ENCODE measurements around the gene SLC26A5. TPM values are rescaled to one million over a fixed set of nuclear protein-coding genes. Genes with fewer than 3 reads are reported as not detected.

The SLC26A5 gene
- total and polyA plus RNA-seq, 2 of the 8 experiments (the other 6 are each of a cell fraction or from before 2014, with no cell fraction given) = 0.09 to 0.24 TPM

DNA sequence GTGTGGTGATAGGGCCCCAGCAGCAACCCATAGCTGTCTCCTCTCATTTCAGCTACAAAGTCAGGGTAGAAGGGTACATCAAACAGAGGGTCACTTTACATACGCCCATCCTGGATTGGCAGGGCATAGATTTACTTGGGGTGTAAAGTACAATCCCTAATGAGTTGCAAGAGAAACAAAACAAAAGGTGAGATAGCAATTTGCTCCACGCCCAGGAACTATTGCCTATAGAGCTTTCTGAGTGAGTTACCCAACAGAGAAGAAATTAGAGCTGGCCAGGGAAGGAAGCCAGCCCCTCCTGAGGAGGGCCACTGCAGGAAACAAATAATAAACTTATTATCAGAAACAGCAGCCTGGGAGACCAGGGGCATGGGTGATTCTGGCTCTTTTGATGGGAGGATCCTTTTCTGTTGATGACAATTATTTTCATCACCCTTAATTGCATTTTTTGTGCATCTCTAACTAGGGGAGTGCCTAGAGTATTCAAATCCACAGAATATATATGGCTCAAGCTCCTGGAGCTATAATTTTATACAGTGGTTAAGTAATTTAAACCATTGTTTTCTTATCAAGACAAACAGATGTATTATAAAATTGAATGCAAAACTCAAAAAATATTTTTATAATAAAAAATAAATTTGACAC, 47.4 kb downstream of the SLC26A5 start:
- no peaks in the 10 kb centered on the region for H3K4me1 ChIP-seq (replicated peaks in 1 of 4; ENCODE audit: control insufficient read depth in 3 of 4, insufficient read depth in 4 of 4, low read length in 3 of 4)
- no peaks in the 10 kb centered on the region for H3K36me3 ChIP-seq (ENCODE audit: control insufficient read depth in 2 of 4, insufficient read depth in 4 of 4, low read length in 3 of 4)
- no peak overlapping the region for H3K4me3 ChIP-seq (ENCODE audit: extremely low read depth in 1 of 4, insufficient read depth in 2 of 4, low read depth in 3 of 4, low read length in 4 of 4)
- no peak overlapping the region for H2BK120ac ChIP-seq (replicated peaks; ENCODE audit: low read depth, low read length)
- no peak overlapping the region for H4K5ac ChIP-seq (ENCODE audit: insufficient read length, low read depth, low read length)
- no peak overlapping the region for H2BK15ac ChIP-seq (ENCODE audit: low read length)
- no peak overlapping the region for H2AK5ac ChIP-seq (ENCODE audit: low read depth, low read length)
- no peaks in the 10 kb centered on the region for H3K9me3 ChIP-seq (ENCODE audit: insufficient read depth in 2 of 2, low read depth in 1 of 2, low read length in 1 of 2)
- no peak for DNase-seq (ENCODE audit: low read depth in 1 of 2, low spot score in 2 of 2)
- H4K8ac ChIP-seq (ENCODE audit: extremely low read depth, insufficient read depth, low read length) = no peak overlapping the region
- H3K23ac ChIP-seq (ENCODE audit: insufficient read length) = no peak overlapping the region
- H2BK20ac ChIP-seq (ENCODE audit: low read length) = no peak overlapping the region
- H2BK5ac ChIP-seq (ENCODE audit: low read depth, low read length) = no peak overlapping the region
- H3K4me2 ChIP-seq (ENCODE audit: insufficient read depth in 1 of 2, low read depth in 2 of 2, low read length in 2 of 2) = no peak overlapping the region
- H4K20me1 ChIP-seq (replicated peaks in 1 of 2; ENCODE audit: control insufficient read depth in 1 of 2, insufficient read depth in 2 of 2, low read length in 2 of 2) = no peaks in the 10 kb centered on the region
- H3K14ac ChIP-seq (ENCODE audit: insufficient read length) = no peak overlapping the region
- POLR2A ChIA-PET (ENCODE audit: partially characterized antibody) = no interaction called here
- no peak overlapping the region for H2BK12ac ChIP-seq (ENCODE audit: low read depth, low read length)
- no peak overlapping the region for H3K4ac ChIP-seq (replicated peaks; ENCODE audit: insufficient read length, low read depth, low read length)
- no peak overlapping the region for H3K18ac ChIP-seq (ENCODE audit: extremely low read depth, low read length)
- H4K91ac ChIP-seq (replicated peaks; ENCODE audit: insufficient read length, low read length) = no peak overlapping the region
- FAIRE-seq = no peak
- no peaks in the 10 kb centered on the region for H3K27me3 ChIP-seq (replicated peaks in 1 of 4; ENCODE audit: control insufficient read depth in 3 of 4, extremely low read depth in 1 of 4, insufficient read depth in 3 of 4, low read length in 3 of 4)
- no peak overlapping the region for H3K9ac ChIP-seq (replicated peaks in 1 of 4; ENCODE audit: extremely low read depth in 1 of 4, low read depth in 3 of 4, low read length in 3 of 4)
- CTCF ChIA-PET (ENCODE audit: partially characterized antibody) = interaction anchor here (0.6 to 0.9 kb wide), 3 partner anchors 10 to 1136 kb away, joined by 3 read pairs; no protein-coding TSS in a partner anchor
- H3K27ac ChIP-seq (ENCODE audit: low read depth, low read length) = no peak overlapping the region
- no peaks in the 10 kb centered on the region; the same call in 1 of the 2 replicates for H3K23me2 ChIP-seq (ENCODE audit: low read depth, low read length)
- no peak overlapping the region for H3K56ac ChIP-seq (replicated peaks; ENCODE audit: insufficient read length, low read depth, low read length)
- WGBS, 2 experiments (ENCODE audit: extremely low coverage in 1 of 2, insufficient coverage in 1 of 2, insufficient read length in 1 of 2, insufficient replicate concordance in 2 of 2, low coverage in 1 of 2, low lambda C conversion rate in 2 of 2, missing lambda C conversion rate in 1 of 2) = 42% methylated on average over 2 of the region's 2 CpGs; no CpG with 5 or more reads in 1 of the 2 experiments
- H2AFZ ChIP-seq (ENCODE audit: low read length) = no peak overlapping the region
- no peaks in the 10 kb centered on the region for H3K79me1 ChIP-seq (ENCODE audit: low read depth, low read length)
- TF ChIP-seq SRF (IDR thresholded peaks at IDR 0.05; ENCODE audit: low read depth, low read length) (no peak), JUN (IDR thresholded peaks at IDR 0.05; ENCODE audit: low read depth, low read length) (no peak), HDAC6 (IDR thresholded peaks at IDR 0.05; ENCODE audit: low read depth, low read length) (no peak), CEBPB (IDR thresholded peaks at IDR 0.05; ENCODE audit: low read depth, low read length) (no peak), CREB1 (IDR thresholded peaks at IDR 0.05) (no peak), KDM4A (IDR thresholded peaks at IDR 0.05; ENCODE audit: low read depth, low read length, severe bottlenecking) (no peak), SP4 (IDR thresholded peaks at IDR 0.05; ENCODE audit: low read length) (no peak), SIRT6 (IDR thresholded peaks at IDR 0.05; ENCODE audit: low read length) (no peak), POU5F1 (IDR thresholded peaks at IDR 0.05; ENCODE audit: low read depth, low read length) (no peak), ZNF274 (IDR thresholded peaks at IDR 0.05; ENCODE audit: borderline replicate concordance, extremely low read depth, low read length) (no peak), EGR1 (IDR thresholded peaks at IDR 0.05; ENCODE audit: borderline replicate concordance, low read depth, low read length) (no peak), EP300 (IDR thresholded peaks at IDR 0.05; ENCODE audit: borderline replicate concordance in 1 of 2, low read depth in 2 of 2, low read length in 2 of 2) (no peak)
- TF ChIP-seq, protein P1, sequence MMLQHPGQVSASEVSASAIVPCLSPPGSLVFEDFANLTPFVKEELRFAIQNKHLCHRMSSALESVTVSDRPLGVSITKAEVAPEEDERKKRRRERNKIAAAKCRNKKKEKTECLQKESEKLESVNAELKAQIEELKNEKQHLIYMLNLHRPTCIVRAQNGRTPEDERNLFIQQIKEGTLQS (IDR thresholded peaks at IDR 0.05; ENCODE audit: insufficient read depth, low read depth, low read length) = no peak
- no peaks in the 10 kb centered on the region for H3K79me2 ChIP-seq (ENCODE audit: control insufficient read depth in 1 of 2, insufficient read depth in 2 of 2, low read length in 2 of 2)
